ENCODE data around the gene NDST1.
"Not testable (repeated sequence)": the region's sequence is repeated elsewhere in the genome, so short reads cannot be mapped to it uniquely, and the experiment has no call there.

The NDST1 gene

DNA sequence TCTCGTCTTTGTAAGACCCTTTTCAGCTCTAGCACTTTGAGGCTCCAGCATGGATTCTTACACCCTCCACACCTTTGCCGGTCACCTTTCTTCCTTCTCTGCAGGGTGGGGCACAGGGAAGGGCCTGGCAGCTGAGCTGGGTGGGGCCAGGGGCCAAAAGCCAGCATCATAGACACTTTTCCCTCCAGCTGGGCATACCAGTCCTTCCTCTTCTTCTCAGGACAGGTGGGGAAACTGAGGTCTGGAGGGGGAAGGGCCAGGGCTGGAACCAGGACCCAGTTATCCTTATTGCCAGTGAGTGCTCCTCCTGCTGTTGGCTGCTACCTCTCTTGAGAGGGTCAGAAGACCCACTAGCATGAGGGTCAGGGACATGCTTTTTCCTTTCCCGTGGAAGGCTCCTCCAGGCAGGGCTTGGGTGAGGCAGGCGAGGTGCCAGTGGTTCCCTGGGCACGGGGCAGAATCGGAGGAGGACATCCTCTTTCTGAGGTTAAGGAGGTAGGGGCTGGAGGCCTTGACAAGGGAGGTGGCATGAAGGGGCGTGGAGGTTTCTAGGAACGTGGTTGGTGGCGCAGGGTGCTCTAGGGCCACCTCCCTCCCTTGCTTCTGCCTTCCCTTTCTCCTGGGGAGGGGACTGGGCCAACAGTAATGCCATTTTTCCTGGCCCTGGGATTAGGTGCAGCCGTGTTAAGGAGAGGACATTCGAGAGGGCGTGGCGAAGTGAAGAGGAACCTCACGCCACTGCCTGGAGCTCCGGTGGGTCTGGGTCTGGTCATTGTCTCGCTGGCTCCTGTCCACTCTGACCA is at the start of gene NDST1:
TSS of gene NDST1 (plus strand) at position 658 of the 803 bp plus-strand sequence. CDS start 13,124 bp downstream, outside the sequence.
- DNase-seq (ENCODE audit: low read depth): no peak

DNA sequence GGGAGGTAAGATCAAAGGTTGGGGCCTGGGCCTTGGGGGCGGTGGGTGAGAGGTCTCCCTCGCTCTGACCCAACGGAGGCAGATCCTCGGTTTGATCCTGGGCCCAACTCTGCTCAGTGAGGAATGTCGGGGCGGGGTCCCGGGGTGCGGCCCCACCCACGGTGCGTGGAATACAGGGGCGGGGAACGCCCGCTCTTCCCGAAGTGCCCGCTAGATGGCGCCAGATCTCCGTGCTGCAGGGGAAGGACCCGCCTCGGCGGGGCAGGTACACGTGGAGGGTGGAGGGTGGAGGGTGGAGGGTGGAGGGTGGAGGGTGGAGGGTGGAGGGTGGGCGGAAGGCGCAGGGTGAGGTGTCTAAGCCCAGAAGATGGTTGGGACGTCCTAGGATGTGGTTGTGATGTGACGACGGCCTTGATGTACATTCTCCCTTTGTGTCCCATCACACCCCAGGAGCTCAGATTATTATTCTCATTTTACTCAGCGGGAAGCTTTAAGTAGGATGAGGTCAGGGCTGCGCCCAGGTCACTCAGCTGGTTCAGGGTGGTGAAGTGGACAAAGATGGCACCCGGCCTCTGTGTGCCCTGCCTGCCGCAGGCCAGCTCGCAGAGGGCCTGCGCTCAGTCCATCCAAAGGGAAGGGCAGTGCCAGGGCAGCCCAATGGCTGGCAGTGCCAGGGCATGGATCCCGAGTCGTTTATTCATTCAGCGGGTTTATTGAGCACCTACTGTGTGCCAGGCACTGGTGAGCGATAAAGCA is 49.0 kb upstream of the NDST1 start:
- peak; percentile 65 for DNase-seq (ENCODE audit: low read depth)

- DNase-seq (ENCODE audit: low read depth): no peak
These were observed 47.1 kb upstream of the NDST1 start for GRCh38 chr5:150460781-150461180.

DNA sequence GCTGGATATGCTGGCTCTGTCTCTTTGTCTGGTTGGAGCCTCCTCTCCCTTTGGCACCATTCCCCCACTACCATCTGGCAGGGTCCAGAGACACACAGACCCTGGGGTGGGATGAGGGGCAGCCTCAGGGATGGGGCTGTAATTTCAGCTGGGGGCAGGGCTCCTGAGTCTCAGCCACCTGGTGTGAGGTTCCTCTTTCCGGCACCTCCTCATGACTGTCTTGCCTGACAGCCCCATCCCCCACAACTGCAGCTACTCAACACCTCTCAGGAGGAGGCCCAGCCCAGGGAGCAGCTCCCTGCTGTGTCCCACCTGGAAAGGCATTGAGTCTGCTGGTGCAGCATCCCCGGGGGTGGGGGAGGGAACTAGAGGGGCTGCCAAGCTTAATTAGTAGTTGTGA is 46.7 kb upstream of the NDST1 start:
- DNase-seq (ENCODE audit: low read depth): no peak

DNA sequence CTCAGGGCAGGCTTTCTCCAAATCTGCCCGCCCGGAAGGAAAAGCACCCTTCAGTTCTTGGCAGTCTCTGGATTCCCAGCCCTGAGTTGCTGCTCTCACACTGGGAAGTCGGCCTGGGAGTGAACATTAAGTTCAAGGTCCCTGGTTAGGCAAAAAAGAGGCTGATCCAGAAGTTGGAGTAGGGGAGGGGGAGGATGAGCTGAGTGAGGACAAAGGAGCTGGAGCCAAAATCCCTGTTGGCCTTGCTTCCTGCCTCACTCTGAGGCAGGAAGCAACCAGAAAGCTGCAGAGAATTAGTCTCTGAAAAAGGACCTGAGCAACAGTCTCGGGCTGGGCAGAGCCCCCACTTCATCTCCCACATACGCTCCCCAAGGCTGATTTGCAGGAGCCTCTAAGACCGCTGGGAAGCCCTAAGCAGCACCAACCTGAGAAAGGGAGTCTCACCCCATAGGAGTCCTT is 43.3 kb upstream of the NDST1 start:
- peak; percentile 59 for DNase-seq (ENCODE audit: low read depth)

DNA sequence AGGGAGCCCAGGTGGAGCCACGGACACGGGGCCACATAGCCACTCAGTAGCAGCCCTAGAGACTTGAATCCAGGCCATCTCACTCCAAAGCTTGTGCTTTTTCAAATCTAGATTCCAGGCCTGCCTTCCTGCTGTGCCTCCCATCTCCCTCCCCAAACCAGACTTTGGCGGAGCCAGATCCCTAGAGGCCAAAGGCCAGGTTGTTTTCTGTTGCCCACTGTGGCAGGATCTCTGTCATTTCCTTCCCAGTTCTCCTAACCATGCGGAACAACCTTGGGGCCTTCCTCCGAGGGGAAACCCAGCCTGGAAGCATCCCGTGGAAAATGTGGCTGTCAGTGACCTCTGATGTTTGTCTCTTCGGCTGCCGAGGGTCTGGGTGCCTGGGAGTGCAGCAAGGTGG is 42.0 kb upstream of the NDST1 start:
- no peak for DNase-seq (ENCODE audit: low read depth)

- no peak for DNase-seq (ENCODE audit: low read depth)
These were observed 39.7 kb upstream of the NDST1 start for GRCh38 chr5:150468206-150468605.

DNA sequence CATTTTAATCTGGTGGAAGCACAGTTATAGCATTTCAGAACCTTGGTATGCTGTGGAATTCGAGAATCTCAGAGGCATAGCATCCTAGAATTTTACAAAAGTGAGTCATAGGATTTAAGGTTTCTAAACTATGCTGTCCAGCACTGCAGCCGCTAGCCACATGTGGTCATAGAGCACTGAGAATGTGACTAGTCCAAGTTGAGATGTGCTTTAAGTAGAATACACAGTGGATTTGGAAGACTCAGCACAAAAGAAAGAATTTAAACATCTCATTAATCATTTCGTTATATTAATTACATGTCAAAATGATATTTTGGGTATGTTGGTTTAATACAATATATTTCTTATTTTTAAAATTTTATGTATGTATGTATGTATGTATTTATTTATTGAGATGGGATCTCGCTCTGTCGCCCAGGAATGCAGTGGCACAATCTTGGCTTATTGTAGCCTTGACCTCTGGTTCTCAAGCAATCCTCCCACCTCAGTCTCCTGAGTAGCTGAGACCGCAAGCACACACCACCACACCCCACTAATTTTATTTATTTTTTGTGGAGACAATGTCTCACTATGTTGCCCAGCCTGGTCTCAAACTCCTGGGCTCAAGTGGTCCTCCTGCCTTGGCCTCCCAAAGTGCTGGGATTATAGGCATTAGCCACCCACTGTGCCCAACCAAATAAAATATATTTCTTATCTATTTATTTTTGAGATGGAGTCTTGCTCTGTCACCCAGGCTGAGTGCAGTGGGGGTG is 38.0 kb upstream of the NDST1 start:
- peak; percentile 99 for DNase-seq (ENCODE audit: low read depth)

DNA sequence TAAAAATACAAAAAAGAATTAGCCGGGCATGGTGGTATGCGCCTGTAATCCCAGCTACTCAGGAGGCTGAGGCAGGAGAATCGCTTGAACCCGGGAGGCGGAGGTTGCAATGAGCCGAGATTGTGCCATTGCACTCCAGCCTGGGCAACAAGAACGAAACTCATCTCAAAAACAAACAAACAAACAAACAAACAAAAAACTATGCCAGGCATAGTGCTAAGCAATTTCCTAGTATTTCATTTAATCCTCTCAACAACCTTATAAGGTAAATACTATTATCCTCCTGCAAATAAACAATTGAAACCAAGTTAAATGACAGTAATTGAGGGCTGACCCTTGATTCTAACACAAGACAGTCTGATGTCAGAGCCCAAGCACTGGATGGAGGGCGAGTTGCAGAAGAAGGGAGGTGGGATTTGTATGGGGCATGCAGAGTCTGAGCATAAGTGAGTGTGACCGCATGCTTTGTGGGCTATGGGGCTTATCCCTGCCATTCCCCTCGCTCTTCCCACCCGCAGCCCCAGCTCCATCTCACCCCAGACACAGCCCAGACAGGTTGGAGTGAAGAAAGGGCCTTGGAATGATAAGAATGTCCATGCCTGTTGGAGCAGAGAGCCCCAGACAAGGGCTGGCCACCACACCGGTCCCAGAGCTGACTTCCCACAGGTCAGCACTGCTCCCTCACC is 34.1 kb upstream of the NDST1 start:
- peak; percentile 78 for DNase-seq (ENCODE audit: low read depth)

GRCh38 chr5:150476568-150476967 is 31.4 kb upstream of the NDST1 start:
- DNase-seq (ENCODE audit: low read depth): not testable (repeated sequence)

DNA sequence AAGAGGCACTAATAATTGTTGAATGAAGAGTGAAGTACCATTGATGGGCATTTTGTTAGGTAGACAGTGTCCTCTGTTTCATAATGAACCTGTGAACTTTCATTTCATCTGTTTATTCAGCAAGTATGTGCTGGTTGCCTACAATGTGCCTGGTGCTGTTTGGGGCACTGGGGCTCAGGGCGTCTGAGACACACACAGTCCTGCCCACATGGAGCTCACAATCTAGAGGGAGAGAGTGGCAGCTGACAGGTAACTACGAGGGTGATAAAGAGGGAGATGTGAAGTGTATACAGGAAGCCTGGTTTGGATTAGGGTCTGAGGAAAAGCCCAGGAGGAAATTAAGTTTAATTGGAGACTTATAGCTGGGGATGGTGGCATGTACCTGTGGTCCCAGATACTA is 28.5 kb upstream of the NDST1 start:
- DNase-seq (ENCODE audit: low read depth): no peak

- no peak for DNase-seq (ENCODE audit: low read depth)
These were observed 26.3 kb upstream of the NDST1 start for GRCh38 chr5:150481708-150481965.

- DNase-seq (ENCODE audit: low read depth): no peak
These were observed 25.9 kb upstream of the NDST1 start for GRCh38 chr5:150481972-150482406.

DNA sequence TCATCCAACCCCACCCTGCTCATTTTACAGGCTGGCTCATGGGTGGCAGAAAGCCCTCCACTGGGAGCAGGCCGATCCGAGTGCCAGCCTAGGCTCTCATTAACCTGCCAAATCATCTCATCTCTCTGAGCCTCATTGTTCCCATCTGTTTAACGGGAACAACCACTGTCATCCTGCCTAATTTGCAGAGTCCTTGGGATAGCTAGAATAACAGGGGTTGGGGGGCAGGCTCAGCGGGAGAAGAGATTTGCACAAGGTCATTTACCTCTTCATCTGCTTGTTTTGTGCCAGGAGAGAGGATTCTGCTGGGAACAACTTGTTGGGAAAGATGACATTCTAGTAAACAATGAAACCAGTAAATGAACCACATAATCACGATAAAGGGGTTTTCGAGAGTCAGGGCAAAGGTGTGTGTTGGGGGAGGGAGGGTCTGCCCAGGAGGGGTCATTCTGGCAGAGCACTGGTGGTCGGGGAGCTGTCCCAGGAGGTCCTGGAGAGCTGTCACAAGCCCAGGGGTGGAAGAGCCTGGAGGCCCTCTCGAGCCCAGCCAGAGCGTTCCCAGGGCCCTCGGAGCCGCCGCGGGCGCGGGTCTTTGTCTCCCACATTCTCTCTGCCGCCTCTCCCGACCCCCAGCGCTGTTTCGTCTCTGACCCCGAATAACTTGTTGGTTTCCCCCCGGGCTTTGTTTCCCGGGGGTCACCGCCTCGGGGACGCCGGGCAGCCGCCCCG is 22.8 kb upstream of the NDST1 start:
- no peak for DNase-seq (ENCODE audit: low read depth)

- DNase-seq (ENCODE audit: low read depth): peak; percentile 66
These were observed 22.1 kb upstream of the NDST1 start for GRCh38 chr5:150485693-150486401.

GRCh38 chr5:150486402-150487198 is 21.3 kb upstream of the NDST1 start:
- DNase-seq (ENCODE audit: low read depth): peak; percentile 65

DNA sequence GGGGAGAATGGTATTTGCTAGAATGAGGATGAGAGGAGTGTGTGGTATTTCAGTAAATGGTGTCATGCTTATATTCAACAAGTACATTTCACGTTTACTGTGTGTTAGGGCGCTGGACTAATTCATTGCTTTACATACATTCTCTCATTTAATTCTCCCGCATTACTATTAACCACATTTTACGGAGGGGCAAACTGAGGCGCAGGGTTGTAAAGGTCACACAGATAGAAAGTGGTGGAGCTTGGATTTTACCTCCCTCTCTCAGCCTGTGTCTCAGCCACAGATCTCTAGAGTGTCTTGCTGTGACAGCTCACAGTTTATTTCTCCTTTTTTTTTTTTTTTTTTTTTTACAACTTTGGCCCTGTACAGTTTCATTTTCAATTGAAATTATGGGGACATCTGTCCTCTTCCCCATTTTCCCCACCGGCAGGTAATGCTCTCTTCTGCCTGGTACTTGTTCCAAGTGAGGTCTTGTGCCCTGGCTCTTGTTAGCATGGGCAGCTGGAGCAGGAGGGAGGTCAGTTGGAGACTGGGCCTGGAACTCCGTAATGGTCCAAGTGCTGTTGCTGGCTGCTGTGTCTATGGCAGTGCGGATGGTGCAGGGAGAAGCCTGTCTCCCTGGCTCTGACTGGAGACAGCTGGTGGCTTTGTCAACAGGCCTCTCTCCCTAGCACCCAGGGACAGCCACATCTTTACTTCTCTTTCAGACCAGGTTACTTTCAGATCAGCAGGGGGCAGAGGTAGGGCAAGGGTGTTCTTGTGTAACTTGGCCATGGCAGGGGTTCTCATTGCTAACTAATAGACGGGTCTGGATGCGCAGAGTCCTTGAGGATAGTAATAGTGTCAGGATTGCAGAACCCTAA is 20.5 kb upstream of the NDST1 start:
- peak; percentile 57 for DNase-seq (ENCODE audit: low read depth)

DNA sequence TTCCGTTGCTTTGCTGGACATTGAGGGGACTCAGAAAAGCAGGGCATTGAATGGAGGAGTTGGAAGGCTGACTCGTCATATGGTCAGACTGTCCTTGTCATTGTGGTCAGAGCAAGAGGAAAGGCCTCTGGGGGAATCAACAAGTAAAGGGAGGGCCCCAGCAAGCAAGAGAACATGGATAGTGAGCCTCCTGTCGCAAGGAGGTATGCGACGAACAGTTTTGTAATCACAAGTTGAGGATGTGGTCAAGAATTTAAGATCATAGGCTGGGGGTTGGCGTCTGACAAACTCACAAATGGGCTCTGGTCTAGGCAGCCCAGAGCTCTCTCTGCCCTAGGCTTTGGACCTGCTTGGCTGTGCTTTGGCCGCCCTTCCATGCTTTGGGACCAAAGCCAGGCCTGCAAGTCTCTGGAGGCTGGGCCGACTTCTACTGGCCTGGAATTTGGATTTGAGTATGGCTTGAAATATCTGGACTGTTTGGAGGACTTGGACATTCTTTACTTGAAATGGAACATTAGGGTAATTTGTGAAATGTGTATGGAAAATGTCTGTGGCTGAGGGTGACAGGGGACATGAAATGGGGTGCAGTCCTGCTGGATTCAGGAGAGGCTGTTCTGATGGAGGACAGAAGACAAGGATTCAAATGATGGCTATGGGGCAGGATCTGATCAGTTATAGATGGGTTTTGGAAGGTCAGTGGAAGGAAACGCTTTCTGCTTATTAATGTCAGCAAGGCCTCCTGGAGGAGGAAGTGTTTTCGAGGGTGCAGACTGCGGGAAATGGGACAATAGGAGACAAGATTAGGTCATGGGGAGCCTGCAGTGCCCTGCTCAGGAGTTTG is 19.2 kb upstream of the NDST1 start:
- DNase-seq (ENCODE audit: low read depth): peak; percentile 96

Measured in EH (cell line).